Loucy (cell line): ENCODE results near the gene CCDC39.

Experiments used
- H2AFZ ChIP-seq: fragments of 200-600 bp; sonication (generic); 2 replicates; pipeline ENCODE4 v1.6.0; 2016; ENCODE audit warnings: antibody characterized with exemption, mild to moderate bottlenecking, low read length, moderate library complexity
- H3F3A ChIP-seq: fragments of 200-600 bp; 2 replicates; pipeline ENCODE4 v1.6.0; 2016; ENCODE audit warnings: antibody characterized with exemption, low read depth, mild to moderate bottlenecking
- H3K27me3 ChIP-seq: fragments of 200-600 bp; sonication (generic); 2 replicates; pipeline ENCODE4 v1.6.1; 2014; ENCODE audit warnings: low read length, mild to moderate bottlenecking; ENCODE audit not compliant: insufficient read depth, poor library complexity, severe bottlenecking
- H3K36me3 ChIP-seq: fragments of 200-600 bp; sonication (generic); 2 replicates; pipeline ENCODE4 v1.6.1; 2016; ENCODE audit warnings: low read length; ENCODE audit not compliant: insufficient read depth
- H3K4me1 ChIP-seq: fragments of 200-600 bp; sonication (generic); 2 replicates; pipeline ENCODE4 v1.5.1; 2014; ENCODE audit warnings: low read length, mild to moderate bottlenecking; ENCODE audit not compliant: insufficient read depth, poor library complexity, severe bottlenecking
- H3K4me2 ChIP-seq: fragments of 200-600 bp; sonication (generic); 2 replicates; pipeline ENCODE4 v1.6.0; 2014; ENCODE audit warnings: antibody characterized with exemption, low read length, low read depth, mild to moderate bottlenecking; ENCODE audit not compliant: poor library complexity, severe bottlenecking
- H3K4me3 ChIP-seq: fragments of 200-600 bp; sonication (generic); 2 replicates; pipeline ENCODE4 v1.5.1; 2014; ENCODE audit warnings: low read length, mild to moderate bottlenecking, mixed read lengths; ENCODE audit not compliant: poor library complexity, severe bottlenecking
- H3K79me2 ChIP-seq: fragments of 200-600 bp; sonication (generic); 2 replicates; pipeline ENCODE4 v1.6.1; 2014; ENCODE audit warnings: low read length; ENCODE audit not compliant: insufficient read depth
- H3K9ac ChIP-seq: fragments of 200-600 bp; sonication (generic); 2 replicates; pipeline ENCODE4 v1.6.0; 2014; ENCODE audit warnings: mild to moderate bottlenecking, low read depth, low read length, moderate library complexity; ENCODE audit not compliant: poor library complexity, severe bottlenecking
- H3K9me2 ChIP-seq: fragments of 200-600 bp; sonication (generic); replicated peaks from 2 replicates; pipeline ENCODE4 v1.6.1; 2016; ENCODE audit warnings: low read depth, low read length, mixed read lengths
- H3K9me3 ChIP-seq: fragments of 200-600 bp; sonication (generic); 2 replicates; pipeline ENCODE4 v1.6.1; 2014; ENCODE audit warnings: mild to moderate bottlenecking, antibody characterized with exemption, low read length, low read depth; ENCODE audit not compliant: insufficient read depth
- H4K20me1 ChIP-seq: fragments of 200-600 bp; sonication (generic); 2 replicates; pipeline ENCODE4 v1.6.0; 2014; ENCODE audit warnings: antibody characterized with exemption, low read length, mild to moderate bottlenecking; ENCODE audit not compliant: insufficient read depth, poor library complexity, severe bottlenecking
- CTCF ChIP-seq: fragments of 200-600 bp; sonication (generic); conservative IDR thresholded peaks from 2 replicates; pipeline ENCODE4 v1.5.1; 2014; ENCODE audit warnings: mild to moderate bottlenecking, antibody characterized with exemption, low read length
- EZH2phosphoT487 ChIP-seq: fragments of 200-600 bp; IDR thresholded peaks from 2 replicates; pipeline ENCODE4 v1.6.1; 2018; ENCODE audit warnings: antibody characterized with exemption, mild to moderate bottlenecking, moderate library complexity, borderline replicate concordance

The CCDC39 gene

GRCh38 chr3:180640987-180641386 lies 38.3 kb downstream of the CCDC39 start:
- no peaks in the 10 kb centered on the region for H4K20me1 ChIP-seq
- no peaks in the 10 kb centered on the region for H3K27me3 ChIP-seq
- TF ChIP-seq CTCF (no peak), EZH2phosphoT487 (no peak)
- H3K79me2 ChIP-seq = no peaks in the 10 kb centered on the region
- no peak overlapping the region for H3K4me3 ChIP-seq
- no peaks in the 10 kb centered on the region for H3K9me2 ChIP-seq
- no peaks in the 10 kb centered on the region for H3F3A ChIP-seq
- H3K36me3 ChIP-seq = no peaks in the 10 kb centered on the region
- no peaks in the 10 kb centered on the region for H3K4me1 ChIP-seq
- no peak overlapping the region for H3K4me2 ChIP-seq
- H2AFZ ChIP-seq = no peak overlapping the region
- H3K9me3 ChIP-seq = no peaks in the 10 kb centered on the region
- no peak overlapping the region for H3K9ac ChIP-seq

- no peak overlapping the region for H3K4me2 ChIP-seq
- H3K27me3 ChIP-seq = no peaks in the 10 kb centered on the region
- H3K9me3 ChIP-seq = no peaks in the 10 kb centered on the region
- H2AFZ ChIP-seq = no peak overlapping the region
- H3K9me2 ChIP-seq = no peaks in the 10 kb centered on the region
- no peaks in the 10 kb centered on the region for H3F3A ChIP-seq
- no peaks in the 10 kb centered on the region for H4K20me1 ChIP-seq
- TF ChIP-seq EZH2phosphoT487 (no peak), CTCF (no peak; the same call in 1 of the 2 replicates)
- H3K4me1 ChIP-seq = no peaks in the 10 kb centered on the region
- no peaks in the 10 kb centered on the region for H3K36me3 ChIP-seq
- no peak overlapping the region for H3K9ac ChIP-seq
- H3K79me2 ChIP-seq = no peaks in the 10 kb centered on the region
- no peak overlapping the region for H3K4me3 ChIP-seq
Observed at GRCh38 chr3:180633722-180634121, 45.6 kb downstream of the CCDC39 start.

GRCh38 chr3:180631317-180631716 lies 48.0 kb downstream of the CCDC39 start:
- TF ChIP-seq EZH2phosphoT487 = no peak
- TF ChIP-seq CTCF = peak; percentile 43
- no peaks in the 10 kb centered on the region for H3K4me1 ChIP-seq
- H3K4me3 ChIP-seq = no peak overlapping the region
- no peaks in the 10 kb centered on the region for H3K9me3 ChIP-seq
- H3K79me2 ChIP-seq = no peaks in the 10 kb centered on the region
- no peak overlapping the region for H2AFZ ChIP-seq
- no peaks in the 10 kb centered on the region for H4K20me1 ChIP-seq
- no peak overlapping the region for H3K4me2 ChIP-seq
- no peaks in the 10 kb centered on the region for H3K9me2 ChIP-seq
- H3F3A ChIP-seq = no peaks in the 10 kb centered on the region
- H3K36me3 ChIP-seq = no peaks in the 10 kb centered on the region
- no peak overlapping the region for H3K9ac ChIP-seq
- no peaks in the 10 kb centered on the region for H3K27me3 ChIP-seq
